ENCODE measurements around the gene UBFD1. TPM values are rescaled to one million over a fixed set of nuclear protein-coding genes. Genes with fewer than 3 reads are reported as not detected.

Gene UBFD1
- total and polyA plus RNA-seq, 2 of the 8 experiments (the other 6 are each of a cell fraction or from before 2014, with no cell fraction given), result 66.3 to 106 TPM

DNA sequence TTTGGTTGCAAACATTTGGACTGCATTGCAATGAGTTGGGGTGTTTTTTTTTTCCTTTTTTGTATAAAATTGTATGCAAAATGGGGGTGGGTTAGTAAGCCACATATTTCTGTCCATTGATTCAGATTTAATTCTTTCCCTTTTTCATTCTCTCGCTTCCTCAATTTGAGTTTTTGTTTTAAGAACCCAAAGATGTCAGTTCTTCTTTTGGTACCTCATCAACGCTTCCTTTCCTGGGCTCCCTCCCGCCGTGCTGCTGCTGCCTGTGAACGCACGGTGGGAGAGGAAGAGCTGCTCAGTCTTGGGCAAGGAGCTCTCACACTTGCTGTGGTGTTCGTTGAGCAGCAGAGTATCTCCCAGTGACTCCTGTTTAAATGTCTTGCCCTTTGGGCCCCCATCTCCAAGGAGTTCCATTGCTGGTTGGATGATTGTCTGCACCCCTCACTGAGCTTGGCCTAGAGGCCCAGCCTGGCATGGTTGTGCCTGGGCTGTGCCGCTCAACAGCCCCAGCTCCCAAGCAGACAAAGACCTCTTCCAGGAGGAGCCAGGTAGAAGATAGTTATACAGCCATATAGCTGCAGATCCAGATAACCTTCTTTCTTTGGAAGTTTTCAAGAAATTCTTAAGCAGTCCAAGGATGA, 13.6 kb downstream of the UBFD1 start:
- Histone ChIP-seq H2BK120ac (replicated peaks; ENCODE audit: low read depth, low read length) (no peak overlapping the region), H4K20me1 (replicated peaks in 1 of 2; ENCODE audit: control insufficient read depth in 1 of 2, insufficient read depth in 2 of 2, low read length in 2 of 2) (peaks cover 3 to 4% of the 10 kb centered on the region in 2 experiments), H3K4me1 (replicated peaks in 1 of 4; ENCODE audit: control insufficient read depth in 3 of 4, insufficient read depth in 4 of 4, low read length in 3 of 4) (no peaks in the 10 kb centered on the region), H3K4ac (replicated peaks; ENCODE audit: insufficient read length, low read depth, low read length) (no peak overlapping the region), H3K18ac (ENCODE audit: extremely low read depth, low read length) (no peak overlapping the region), H3K14ac (ENCODE audit: insufficient read length) (no peak overlapping the region), H3K79me1 (ENCODE audit: low read depth, low read length) (no peaks in the 10 kb centered on the region), H3K23me2 (ENCODE audit: low read depth, low read length) (no peaks in the 10 kb centered on the region), H2BK15ac (ENCODE audit: low read length) (no peak overlapping the region), H4K91ac (replicated peaks; ENCODE audit: insufficient read length, low read length) (no peak overlapping the region), H3K79me2 (ENCODE audit: control insufficient read depth in 1 of 2, insufficient read depth in 2 of 2, low read length in 2 of 2) (no peaks in the 10 kb centered on the region), H3K9ac (replicated peaks in 1 of 4; ENCODE audit: extremely low read depth in 1 of 4, low read depth in 3 of 4, low read length in 3 of 4) (no peak overlapping the region), H3K9me3 (ENCODE audit: insufficient read depth in 2 of 2, low read depth in 1 of 2, low read length in 1 of 2) (no peaks in the 10 kb centered on the region), H2AK5ac (ENCODE audit: low read depth, low read length) (no peak overlapping the region), H2BK20ac (ENCODE audit: low read length) (no peak overlapping the region), H2BK5ac (ENCODE audit: low read depth, low read length) (no peak overlapping the region), H3K27ac (ENCODE audit: low read depth, low read length) (no peak overlapping the region; the same call in 1 of the 2 replicates), H4K8ac (ENCODE audit: extremely low read depth, insufficient read depth, low read length) (no peak overlapping the region), H2AFZ (ENCODE audit: low read length) (no peak overlapping the region), H3K56ac (replicated peaks; ENCODE audit: insufficient read length, low read depth, low read length) (no peak overlapping the region), H3K27me3 (replicated peaks in 1 of 4; ENCODE audit: control insufficient read depth in 3 of 4, extremely low read depth in 1 of 4, insufficient read depth in 3 of 4, low read length in 3 of 4) (no peaks in the 10 kb centered on the region), H3K36me3 (ENCODE audit: control insufficient read depth in 2 of 4, insufficient read depth in 4 of 4, low read length in 3 of 4) (peaks cover 24 to 62% (median 41%) of the 10 kb centered on the region in 4 experiments), H2BK12ac (ENCODE audit: low read depth, low read length) (no peak overlapping the region), H3K4me3 (ENCODE audit: extremely low read depth in 1 of 4, insufficient read depth in 2 of 4, low read depth in 3 of 4, low read length in 4 of 4) (no peak overlapping the region), H4K5ac (ENCODE audit: insufficient read length, low read depth, low read length) (no peak overlapping the region), H3K4me2 (ENCODE audit: insufficient read depth in 1 of 2, low read depth in 2 of 2, low read length in 2 of 2) (no peak overlapping the region), H3K23ac (ENCODE audit: insufficient read length) (no peak overlapping the region)
- CTCF ChIA-PET (ENCODE audit: partially characterized antibody), result interaction anchor here (0.5 kb wide), 1 partner anchor 1197 kb away, joined by 3 read pairs; no protein-coding TSS in a partner anchor
- DNase-seq (ENCODE audit: low read depth in 1 of 2, low spot score in 2 of 2), result no peak
- FAIRE-seq, result no peak
- POLR2A ChIA-PET (ENCODE audit: partially characterized antibody), result interaction anchor here (0.6 to 6.8 kb wide), 7 partner anchors 12 to 105 kb away, joined by 3 to 38 read pairs (median 3); partner anchors contain the start of genes EARS2 and UBFD1
- 82% methylated on average over 8 of the region's 8 CpGs; no CpG with 5 or more reads in 1 of the 2 experiments for WGBS, 2 experiments (ENCODE audit: extremely low coverage in 1 of 2, insufficient coverage in 1 of 2, insufficient read length in 1 of 2, insufficient replicate concordance in 2 of 2, low coverage in 1 of 2, low lambda C conversion rate in 2 of 2, missing lambda C conversion rate in 1 of 2)
- TF ChIP-seq RFX5 (IDR thresholded peaks at IDR 0.05; ENCODE audit: borderline replicate concordance, low read depth, low read length) (no peak), TAF7 (optimal IDR thresholded peaks at IDR 0.05; ENCODE audit: borderline replicate concordance, low read depth, low read length) (no peak), EP300 (IDR thresholded peaks at IDR 0.05; ENCODE audit: borderline replicate concordance in 1 of 2, low read depth in 2 of 2, low read length in 2 of 2) (no peak), KDM4A (IDR thresholded peaks at IDR 0.05; ENCODE audit: low read depth, low read length, severe bottlenecking) (no peak), BRCA1 (IDR thresholded peaks at IDR 0.05; ENCODE audit: low read depth, low read length) (no peak), SP2 (IDR thresholded peaks at IDR 0.05; ENCODE audit: low read length) (no peak), JUN (IDR thresholded peaks at IDR 0.05; ENCODE audit: low read depth, low read length) (no peak), KDM5A (IDR thresholded peaks at IDR 0.05; ENCODE audit: low read length) (no peak), CREB1 (IDR thresholded peaks at IDR 0.05) (no peak), GTF2F1 (IDR thresholded peaks at IDR 0.05; ENCODE audit: borderline replicate concordance, low read depth, low read length) (no peak), TCF12 (IDR thresholded peaks at IDR 0.05; ENCODE audit: low read depth, low read length) (no peak), ZNF274 (IDR thresholded peaks at IDR 0.05; ENCODE audit: borderline replicate concordance, extremely low read depth, low read length) (no peak)
- TF ChIP-seq, protein P1, sequence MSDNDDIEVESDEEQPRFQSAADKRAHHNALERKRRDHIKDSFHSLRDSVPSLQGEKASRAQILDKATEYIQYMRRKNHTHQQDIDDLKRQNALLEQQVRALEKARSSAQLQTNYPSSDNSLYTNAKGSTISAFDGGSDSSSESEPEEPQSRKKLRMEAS (IDR thresholded peaks at IDR 0.05), result no peak

Data from H1 (cell line).